D721Med (cell line): ENCODE data around the gene MYG1.
"Not testable (repeated sequence)": the region's sequence is repeated elsewhere in the genome, so short reads cannot be mapped to it uniquely, and the experiment has no call there.

Experiments
- DNase-seq: peaks from one replicate; pipeline ENCODE4 v3.0.0; 2011; ENCODE audit warnings: low spot score; ENCODE audit not compliant: insufficient read length
- FAIRE-seq: peaks from 2 replicates; lab custom pipeline; 2011; peaks lifted over from hg19 to GRCh38; lab: Jason Lieb, UNC
- CTCF ChIP-seq: IDR thresholded peaks from 2 replicates; pipeline ENCODE4 v1.5.1; 2012; ENCODE audit warnings: mild to moderate bottlenecking, control low read depth; ENCODE audit not compliant: insufficient read depth; ENCODE audit errors: missing control alignments

Gene MYG1

GRCh38 chr12:53288322-53288721 lies 11.2 kb upstream of the MYG1 start:
- TF ChIP-seq CTCF: no peak
- no peak for FAIRE-seq

GRCh38 chr12:53289891-53290290 lies 9.6 kb upstream of the MYG1 start:
- no peak for DNase-seq
- no peak for TF ChIP-seq CTCF
- no peak for FAIRE-seq

More at GRCh38 chr12:53288322-53288721, 11.2 kb upstream of the MYG1 start:
- no peak for DNase-seq

- no peak for DNase-seq
- FAIRE-seq: no peak
- no peak for TF ChIP-seq CTCF
Observed at GRCh38 chr12:53290661-53291060, 8.8 kb upstream of the MYG1 start.

GRCh38 chr12:53292426-53292825 lies 7.1 kb upstream of the MYG1 start:
- TF ChIP-seq CTCF: no peak
- FAIRE-seq (no peak), DNase-seq (no peak)

GRCh38 chr12:53295070-53295890 lies 4.2 kb upstream of the MYG1 start, which contains the start of gene PFDN5:
Gene PFDN5, plus strand, starts transcription at chr12:53295542. Its CDS starts 26 bp downstream, at chr12:53295568.
- peak; percentile 91 for DNase-seq
- FAIRE-seq: no peak
- TF ChIP-seq CTCF: no peak

GRCh38 chr12:53295891-53296219 lies 3.6 kb upstream of the MYG1 start:
- FAIRE-seq: no peak
- no peak for TF ChIP-seq CTCF
- DNase-seq: no peak

GRCh38 chr12:53297106-53297505 lies 2.4 kb upstream of the MYG1 start:
- not testable (repeated sequence) for FAIRE-seq, DNase-seq
